ENCODE results near the gene LRP6. TPM values are rescaled to one million over a fixed set of nuclear protein-coding genes. Genes with fewer than 3 reads are reported as not detected.

LRP6 gene
- total and polyA plus RNA-seq, 5 donors = 4.0 to 23.9 (median 20.8) TPM

GRCh38 chr12:12069821-12070548 lies 196.9 kb downstream of the LRP6 start:
- no peak for DNase-seq
- no peak for ATAC-seq
- intact Hi-C loops (cut with DNase I) = no loop called here
- Histone ChIP-seq H3K9me3 (ENCODE audit: control insufficient read depth, low read length) (no peaks in the 10 kb centered on the region), H3K27me3 (ENCODE audit: control insufficient read depth, insufficient read depth) (no peaks in the 10 kb centered on the region), H3K4me3 (ENCODE audit: low read length) (no peak overlapping the region), H3K4me1 (ENCODE audit: control insufficient read depth, insufficient read depth, low read length) (no peaks in the 10 kb centered on the region), H3K27ac (ENCODE audit: low read length) (no peak overlapping the region)
- 91% methylated on average over 14 of the region's 14 CpGs for WGBS

GRCh38 chr12:12068751-12069150 lies 198.1 kb downstream of the LRP6 start:
- no peaks in the 10 kb centered on the region for H3K4me1 ChIP-seq (ENCODE audit: control insufficient read depth, insufficient read depth, low read length)
- H3K9me3 ChIP-seq (ENCODE audit: control insufficient read depth, low read length) = no peaks in the 10 kb centered on the region
- H3K27ac ChIP-seq (ENCODE audit: low read length) = no peak overlapping the region
- no peak for ATAC-seq
- no peak for DNase-seq
- 78% methylated on average over 6 of the region's 6 CpGs for WGBS
- no peak overlapping the region for H3K4me3 ChIP-seq (ENCODE audit: low read length)
- intact Hi-C loops (cut with DNase I) = no loop called here
- H3K27me3 ChIP-seq (ENCODE audit: control insufficient read depth, insufficient read depth) = no peaks in the 10 kb centered on the region

Small RNA genes within 50 kb of the gene (microRNA-seq; reads per million reads assigned to microRNA genes)
- 0 reads per million in 2 donors for gene MIR1244-4

Other genes starting within 250 kb of the LRP6 start
- not detected for gene BCL2L14, start 196.1 kb downstream of the LRP6 start, total RNA-seq
- not detected for gene BCL2L14, start 196.1 kb downstream of the LRP6 start, polyA plus RNA-seq
- 10 to 100 TPM; 13.0 to 19.0 (median 14.2) TPM for gene MANSC1, start 83.2 kb upstream of the LRP6 start, total RNA-seq
- 8.1 TPM for gene MANSC1, start 83.2 kb upstream of the LRP6 start, polyA plus RNA-seq
- gene BORCS5, start 90.0 kb upstream of the LRP6 start, total RNA-seq = 10 to 100 TPM in 2 of 4 donors, 1 to 10 TPM in 2; 8.0 to 10.9 (median 10.0) TPM
- 6.3 TPM for gene BORCS5, start 90.0 kb upstream of the LRP6 start, polyA plus RNA-seq

All from right cardiac atrium (tissue), 5 donors.